T-helper 2 cell treated with Interferon-gamma antibody and Interleukin-4, amounts not matched to agents 5 μg/mL and 100 μg/mL, for 36 hours (primary cell): ENCODE data around the gene SETD3.
A peak's percentile ranks its signal among the peaks of the same experiment; 100 is the strongest.

ENCODE experiments used
- DNase-seq: peaks from one replicate; pipeline ENCODE4 v3.0.0; 2021; ENCODE audit warnings: low spot score
- H3K27ac Mint-ChIP-seq: one replicate; pipeline ENCODE4 v1.8.0; 2021; ENCODE audit warnings: mild to moderate bottlenecking, mixed read lengths
- H3K27me3 Mint-ChIP-seq: one replicate; pipeline ENCODE4 v1.8.0; 2021; ENCODE audit warnings: low read depth, mixed read lengths
- H3K36me3 Mint-ChIP-seq: one replicate; pipeline ENCODE4 v1.8.0; 2021; ENCODE audit warnings: low read depth, mixed read lengths
- H3K4me1 Mint-ChIP-seq: one replicate; pipeline ENCODE4 v1.8.0; 2021; ENCODE audit warnings: low read depth, mixed read lengths
- H3K4me3 Mint-ChIP-seq: one replicate; pipeline ENCODE4 v1.8.0; 2022; ENCODE audit warnings: mild to moderate bottlenecking, moderate library complexity, mixed read lengths
- H3K9me3 Mint-ChIP-seq: one replicate; pipeline ENCODE4 v1.8.0; 2021; ENCODE audit warnings: mixed read lengths

Gene SETD3

GRCh38 chr14:99520571-99521081 is 40.0 kb upstream of the SETD3 start:
- no peak for DNase-seq
- Mint-ChIP-seq H3K36me3 (no peaks in the 10 kb centered on the region), H3K4me3 (no peak overlapping the region), H3K27me3 (no peaks in the 10 kb centered on the region), H3K4me1 (peaks cover 2% of the 10 kb centered on the region), H3K27ac (no peak overlapping the region), H3K9me3 (no peaks in the 10 kb centered on the region)

- Mint-ChIP-seq H3K4me1 (no peaks in the 10 kb centered on the region), H3K4me3 (no peak overlapping the region), H3K27ac (no peak overlapping the region), H3K36me3 (no peaks in the 10 kb centered on the region), H3K9me3 (no peaks in the 10 kb centered on the region), H3K27me3 (no peaks in the 10 kb centered on the region)
- DNase-seq, result no peak
These were observed 39.3 kb upstream of the SETD3 start for GRCh38 chr14:99519931-99520421.

- H3K27ac Mint-ChIP-seq, result no peak overlapping the region
- H3K9me3 Mint-ChIP-seq, result no peaks in the 10 kb centered on the region
- H3K27me3 Mint-ChIP-seq, result no peaks in the 10 kb centered on the region
- no peak overlapping the region for H3K4me3 Mint-ChIP-seq
- no peak for DNase-seq
- no peaks in the 10 kb centered on the region for H3K36me3 Mint-ChIP-seq
- H3K4me1 Mint-ChIP-seq, result no peaks in the 10 kb centered on the region
These were observed 38.8 kb upstream of the SETD3 start for GRCh38 chr14:99519347-99519881.

- peak; percentile 63 for DNase-seq
- H3K27ac Mint-ChIP-seq, result no peak overlapping the region
- H3K9me3 Mint-ChIP-seq, result no peaks in the 10 kb centered on the region
- no peaks in the 10 kb centered on the region for H3K4me1 Mint-ChIP-seq
- no peak overlapping the region for H3K4me3 Mint-ChIP-seq
- H3K27me3 Mint-ChIP-seq, result no peaks in the 10 kb centered on the region
- no peaks in the 10 kb centered on the region for H3K36me3 Mint-ChIP-seq
These were observed 38.0 kb upstream of the SETD3 start for GRCh38 chr14:99518441-99519346.

GRCh38 chr14:99517643-99518381 is 37.2 kb upstream of the SETD3 start:
- DNase-seq, result no peak
- Mint-ChIP-seq H3K4me1 (no peaks in the 10 kb centered on the region), H3K9me3 (no peaks in the 10 kb centered on the region), H3K36me3 (no peaks in the 10 kb centered on the region), H3K27me3 (no peaks in the 10 kb centered on the region), H3K27ac (no peak overlapping the region), H3K4me3 (no peak overlapping the region)

GRCh38 chr14:99516871-99517642 is 36.4 kb upstream of the SETD3 start:
- no peak for DNase-seq
- Mint-ChIP-seq H3K9me3 (no peaks in the 10 kb centered on the region), H3K27me3 (no peaks in the 10 kb centered on the region), H3K4me1 (no peaks in the 10 kb centered on the region), H3K36me3 (peaks cover 2% of the 10 kb centered on the region), H3K27ac (no peak overlapping the region), H3K4me3 (no peak overlapping the region)

- no peak for DNase-seq
- no peak overlapping the region for H3K4me3 Mint-ChIP-seq
- no peaks in the 10 kb centered on the region for H3K9me3 Mint-ChIP-seq
- no peaks in the 10 kb centered on the region for H3K4me1 Mint-ChIP-seq
- H3K36me3 Mint-ChIP-seq, result peaks cover 3% of the 10 kb centered on the region
- no peak overlapping the region for H3K27ac Mint-ChIP-seq
- no peaks in the 10 kb centered on the region for H3K27me3 Mint-ChIP-seq
These were observed 35.7 kb upstream of the SETD3 start for GRCh38 chr14:99516156-99516870.

GRCh38 chr14:99515301-99516155 is 34.9 kb upstream of the SETD3 start:
- no peaks in the 10 kb centered on the region for H3K9me3 Mint-ChIP-seq
- no peak overlapping the region for H3K4me3 Mint-ChIP-seq
- H3K27me3 Mint-ChIP-seq, result no peaks in the 10 kb centered on the region
- H3K4me1 Mint-ChIP-seq, result no peaks in the 10 kb centered on the region
- no peak overlapping the region for H3K27ac Mint-ChIP-seq
- H3K36me3 Mint-ChIP-seq, result peaks cover 3% of the 10 kb centered on the region
- DNase-seq, result no peak

GRCh38 chr14:99514552-99515300 is 34.1 kb upstream of the SETD3 start:
- H3K9me3 Mint-ChIP-seq, result no peaks in the 10 kb centered on the region
- no peak overlapping the region for H3K4me3 Mint-ChIP-seq
- H3K4me1 Mint-ChIP-seq, result no peaks in the 10 kb centered on the region
- DNase-seq, result no peak
- no peak overlapping the region for H3K27ac Mint-ChIP-seq
- no peaks in the 10 kb centered on the region for H3K27me3 Mint-ChIP-seq
- H3K36me3 Mint-ChIP-seq, result peaks cover 3% of the 10 kb centered on the region

- no peaks in the 10 kb centered on the region for H3K9me3 Mint-ChIP-seq
- peaks cover 8% of the 10 kb centered on the region for H3K36me3 Mint-ChIP-seq
- DNase-seq, result no peak
- no peak overlapping the region for H3K4me3 Mint-ChIP-seq
- H3K27me3 Mint-ChIP-seq, result no peaks in the 10 kb centered on the region
- H3K4me1 Mint-ChIP-seq, result no peaks in the 10 kb centered on the region
- H3K27ac Mint-ChIP-seq, result no peak overlapping the region
These were observed 33.4 kb upstream of the SETD3 start for GRCh38 chr14:99513946-99514551.

GRCh38 chr14:99513183-99513694 is 32.6 kb upstream of the SETD3 start:
- DNase-seq, result no peak
- Mint-ChIP-seq H3K36me3 (peaks cover 14% of the 10 kb centered on the region), H3K9me3 (no peaks in the 10 kb centered on the region), H3K27me3 (no peaks in the 10 kb centered on the region), H3K4me3 (no peak overlapping the region), H3K27ac (no peak overlapping the region), H3K4me1 (no peaks in the 10 kb centered on the region)
